Endometrial microvascular endothelial cells (primary cell): Measurements from ENCODE around the gene RAPGEF5. TPM values are rescaled to one million over a fixed set of nuclear protein-coding genes. Genes with fewer than 3 reads are reported as not detected.

ENCODE experiments used
- in situ Hi-C: cut with HindIII; loops from 2 replicates; pipeline ENCODE4 v1.10.0; 2017; ENCODE audit warnings: low sequenced_read_pairs, low pct_unique_long_range_greater_than_20kb; ENCODE audit errors: inconsistent ontology term
- total RNA-seq: library from RNA; depleted of rRNA; stranded (reverse); fragments of >200 nt; gene quantifications from one replicate; pipeline ENCODE4 v1.2.3, GENCODE V29; 2015; ENCODE audit errors: inconsistent ontology term

The RAPGEF5 gene
- total RNA-seq, 1 donor from 2014 or later: 104 TPM

DNA sequence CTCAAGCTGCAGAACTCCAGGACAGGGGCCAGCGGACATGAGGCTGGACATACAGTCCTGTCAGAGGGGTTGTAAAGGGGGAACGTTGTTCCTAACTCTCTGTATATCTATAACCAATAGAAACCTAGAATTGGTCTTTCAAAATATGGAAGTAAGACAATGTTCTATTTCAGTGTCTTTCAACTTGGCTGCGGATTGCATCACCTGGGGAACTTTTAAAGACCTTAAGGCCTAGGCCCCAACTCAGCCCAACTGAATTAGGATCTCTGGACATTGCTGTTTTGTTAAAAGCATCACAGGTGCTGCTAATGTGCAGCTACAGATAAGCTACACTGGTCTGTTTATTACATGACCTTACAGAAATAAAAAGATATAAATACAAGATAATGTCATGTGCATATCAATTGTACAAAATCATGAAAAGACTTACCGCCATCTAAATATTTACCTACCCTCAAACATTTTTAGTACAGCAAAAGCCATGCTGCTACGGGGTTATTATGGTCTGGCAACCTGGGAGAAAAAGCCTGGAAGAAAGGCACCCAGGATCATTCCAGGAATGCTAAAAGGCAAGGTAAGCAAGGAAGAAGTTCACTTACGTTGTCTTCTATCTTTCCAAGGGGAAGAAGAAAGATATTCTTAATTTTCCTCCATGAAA lies 169.1 kb downstream of the RAPGEF5 start:
- in situ Hi-C loops: no loop called here

DNA sequence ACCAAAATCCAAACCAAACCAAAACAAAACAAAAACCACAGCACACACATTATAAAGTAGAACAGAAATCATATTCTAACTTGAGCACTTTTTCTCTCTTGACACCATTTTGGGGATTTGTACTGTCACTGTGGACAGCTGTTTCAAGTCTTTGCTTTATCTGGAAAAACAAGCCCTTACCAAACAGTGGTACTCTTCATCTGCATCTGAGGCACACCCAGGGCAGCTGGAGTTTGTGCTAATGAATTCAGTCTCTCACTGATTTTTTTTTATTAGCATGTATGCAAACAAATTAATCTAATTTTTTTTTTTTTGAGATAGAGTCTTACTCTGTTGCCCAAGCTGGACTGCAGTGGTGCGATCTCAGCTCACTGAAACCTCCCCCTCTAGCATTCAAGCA lies 171.4 kb downstream of the RAPGEF5 start:
- in situ Hi-C loops: no loop called here

DNA sequence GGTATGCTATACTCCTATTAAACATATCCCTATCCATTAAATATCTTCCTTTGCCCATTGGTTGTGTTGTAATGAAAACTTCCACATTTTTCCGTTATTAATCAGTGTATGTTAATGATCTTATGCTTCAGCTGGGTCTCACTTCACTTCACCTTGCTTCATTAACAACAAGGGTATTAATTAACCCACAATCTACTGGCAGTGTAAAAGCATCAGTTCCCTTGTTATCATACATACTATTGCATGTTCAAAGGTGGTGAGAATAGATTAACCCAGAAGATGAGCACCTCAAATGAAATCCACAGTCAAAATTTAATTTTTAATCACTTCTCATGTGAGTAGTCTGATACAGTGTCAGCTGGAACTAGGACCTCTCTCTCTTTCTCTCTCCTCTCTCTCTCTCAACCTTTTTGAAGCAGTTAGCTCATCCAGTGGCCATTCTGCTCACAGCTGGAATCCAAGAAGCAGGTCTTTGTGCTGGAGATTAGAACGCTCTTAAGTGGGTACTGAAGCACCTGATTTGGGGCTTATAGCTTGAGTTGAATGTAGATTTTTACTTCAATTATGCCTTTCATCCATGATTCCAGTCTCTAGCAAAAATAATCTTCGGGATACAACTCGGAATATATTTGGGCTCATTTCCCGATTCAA lies 172.3 kb downstream of the RAPGEF5 start:
- in situ Hi-C loops: no loop called here

DNA sequence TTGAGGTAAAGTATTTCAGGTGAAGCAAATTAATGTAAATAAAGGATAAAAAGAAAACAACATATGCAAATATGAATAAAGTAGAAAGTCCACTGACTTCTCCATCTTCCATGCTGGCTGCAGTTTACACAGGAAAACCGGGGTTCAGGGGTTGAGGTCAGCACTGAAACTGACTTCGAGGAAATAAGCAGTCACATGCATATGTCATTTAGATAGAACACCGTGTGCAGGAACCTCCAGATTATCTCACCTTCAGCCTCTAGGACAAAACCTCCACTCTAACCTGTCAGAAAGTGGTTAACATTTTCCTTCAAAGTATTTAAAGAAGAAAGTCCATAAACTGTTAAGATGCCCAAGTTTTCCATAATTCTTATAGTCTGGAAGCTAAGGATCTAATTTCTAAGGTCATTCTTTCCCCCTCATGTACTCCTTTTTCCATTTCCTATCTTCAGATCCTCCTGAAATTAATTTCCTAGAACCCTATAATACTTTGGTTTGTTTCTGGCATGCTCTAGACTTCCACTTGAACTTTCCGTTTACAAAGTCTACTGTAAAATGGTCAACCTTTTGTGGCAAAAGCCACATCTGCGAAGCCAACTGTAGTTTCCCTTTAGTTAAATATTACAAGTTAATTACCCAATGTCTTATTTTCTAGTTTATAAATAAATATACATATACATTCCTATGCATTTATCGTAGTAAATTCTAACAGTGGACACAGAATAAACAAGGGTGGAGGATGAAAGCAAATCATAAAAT lies 173.3 kb downstream of the RAPGEF5 start:
- in situ Hi-C loops: no loop called here

GRCh38 chr7:22182149-22182548 lies 174.8 kb downstream of the RAPGEF5 start:
- in situ Hi-C loops: no loop called here

DNA sequence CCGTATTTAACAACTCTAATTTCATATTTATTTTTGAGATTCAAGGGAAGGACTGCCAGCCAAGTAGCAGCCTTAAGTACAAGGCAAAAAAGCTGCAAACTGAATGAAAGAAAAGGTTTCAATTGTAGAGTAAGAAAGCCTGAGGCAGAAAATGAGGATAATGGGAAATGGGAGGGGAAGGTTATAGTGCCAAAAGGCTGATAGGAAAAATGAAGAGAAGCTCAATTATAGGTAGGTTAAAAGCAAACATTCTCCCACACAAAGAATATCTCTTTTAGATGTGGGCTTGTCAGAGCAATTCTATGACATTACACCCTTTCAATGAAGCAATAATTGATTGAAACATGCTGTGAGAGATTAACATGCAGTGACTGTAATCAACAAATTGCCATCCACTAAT lies 175.3 kb downstream of the RAPGEF5 start:
- in situ Hi-C loops: no loop called here

DNA sequence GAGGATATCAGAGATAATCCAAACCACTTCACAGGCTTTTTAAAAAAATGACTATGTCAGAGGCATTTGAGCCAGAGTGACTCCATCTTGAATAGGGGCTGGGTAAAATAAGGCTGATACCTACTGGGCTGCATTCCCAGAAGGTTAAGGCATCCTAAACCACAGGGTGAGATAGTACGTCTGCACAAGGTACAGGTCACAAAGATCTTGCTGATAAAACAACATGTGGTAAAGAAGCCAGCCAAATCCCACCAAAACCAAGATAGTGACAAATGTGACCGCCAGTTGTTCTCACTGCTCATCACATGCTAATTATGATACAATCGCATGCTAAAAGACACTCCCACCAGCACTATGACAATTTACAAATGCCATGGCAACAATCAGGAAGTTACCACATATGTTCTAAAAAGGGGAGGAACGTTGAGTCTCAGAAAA lies 177.5 kb downstream of the RAPGEF5 start:
- in situ Hi-C loops: no loop called here

- in situ Hi-C loops: no loop called here
These were observed 178.2 kb downstream of the RAPGEF5 start for GRCh38 chr7:22178735-22179134.

- in situ Hi-C loops: no loop called here
These were observed 180.1 kb downstream of the RAPGEF5 start for GRCh38 chr7:22176791-22177412.

GRCh38 chr7:22174574-22174953 lies 182.4 kb downstream of the RAPGEF5 start:
- in situ Hi-C loops: no loop called here

- in situ Hi-C loops: no loop called here
These were observed 183.0 kb downstream of the RAPGEF5 start for GRCh38 chr7:22173685-22174573.

GRCh38 chr7:22168129-22168634 lies 188.8 kb downstream of the RAPGEF5 start:
- in situ Hi-C loops: no loop called here

GRCh38 chr7:22167482-22167881 lies 189.5 kb downstream of the RAPGEF5 start:
- in situ Hi-C loops: no loop called here

DNA sequence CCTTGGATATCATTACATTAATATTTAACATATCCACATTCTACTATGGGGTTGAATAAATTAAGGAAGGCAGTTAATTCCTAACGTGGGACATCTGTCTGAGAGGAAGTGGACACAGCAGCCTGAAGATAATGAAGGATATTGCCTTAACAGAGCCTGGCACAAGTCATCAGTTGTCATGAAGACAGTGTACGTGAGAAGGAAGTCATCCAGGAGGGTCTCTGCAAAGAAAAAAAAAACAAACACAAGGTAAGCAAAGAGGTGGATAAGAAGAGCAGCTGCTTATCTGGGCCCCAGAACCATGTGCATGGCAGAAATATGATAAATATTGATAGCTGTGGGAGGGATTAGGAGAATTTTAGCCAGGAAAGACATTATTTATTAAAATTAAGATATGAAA lies 190.0 kb downstream of the RAPGEF5 start:
- in situ Hi-C loops: no loop called here

DNA sequence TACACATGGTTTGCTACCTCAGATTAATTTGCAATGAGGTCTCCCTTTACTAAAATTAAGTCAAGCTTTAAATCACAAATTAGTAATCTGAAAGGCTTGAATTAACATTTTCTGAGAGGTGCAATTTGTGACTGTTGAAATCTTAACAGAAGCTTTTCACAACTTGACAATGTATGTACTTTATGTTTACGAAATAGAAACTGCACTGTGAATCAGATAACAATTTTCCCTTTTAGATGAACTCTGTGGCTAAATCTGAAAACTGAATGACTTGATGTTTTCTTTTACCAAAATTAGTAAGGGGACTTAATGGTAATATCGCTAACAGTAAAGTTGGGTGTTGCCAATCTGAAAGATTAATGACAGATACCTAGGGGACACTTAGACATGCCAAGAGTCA lies 197.6 kb downstream of the RAPGEF5 start:
- in situ Hi-C loops: no loop called here

- in situ Hi-C loops: no loop called here
These were observed 199.4 kb downstream of the RAPGEF5 start for GRCh38 chr7:22157552-22157951.

DNA sequence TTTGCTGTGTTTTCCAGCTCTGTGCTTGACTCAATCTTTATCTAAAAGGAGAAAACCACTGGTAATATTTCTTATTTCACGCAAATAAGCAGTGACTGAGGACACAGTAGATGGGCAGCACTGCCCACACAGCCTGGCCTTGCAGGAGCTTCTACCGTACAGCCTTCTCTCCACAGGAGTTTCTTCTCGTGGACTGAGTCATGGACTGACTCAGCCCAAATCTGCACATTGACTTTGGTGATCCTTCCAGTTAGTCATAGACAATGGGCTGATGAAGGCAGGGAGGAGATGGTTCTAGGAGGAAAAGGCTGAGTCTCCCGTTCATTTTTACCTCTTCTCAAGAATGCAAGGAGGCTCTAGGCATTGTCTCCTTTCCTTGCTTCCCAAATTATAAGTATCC lies 200.7 kb downstream of the RAPGEF5 start:
- in situ Hi-C loops: no loop called here

GRCh38 chr7:22154143-22154529 lies 202.8 kb downstream of the RAPGEF5 start:
- in situ Hi-C loops: no loop called here
